Measurements from ENCODE around the gene EBF3. TPM values are rescaled to one million over a fixed set of nuclear protein-coding genes. Genes with fewer than 3 reads are reported as not detected.

The EBF3 gene
- total RNA-seq, 1 experiment from 2014 or later, result 0.22 TPM

- H3K23ac ChIP-seq (ENCODE audit: insufficient read length, low read depth, low read length), result no peak overlapping the region
- no peak overlapping the region for H3K9ac ChIP-seq (ENCODE audit: extremely low read depth, insufficient read length, low read length)
- no peaks in the 10 kb centered on the region for H3K9me3 ChIP-seq (ENCODE audit: control insufficient read depth, low read depth, low read length)
- no peak overlapping the region for H2AFZ ChIP-seq (ENCODE audit: low read length)
- H3K27me3 Mint-ChIP-seq (ENCODE audit: low read depth), result peaks cover 89% of the 10 kb centered on the region
- no peak overlapping the region for H2AK5ac ChIP-seq (ENCODE audit: insufficient read length, low read length)
- no peak for DNase-seq
- H3K27me3 ChIP-seq (ENCODE audit: insufficient read depth, low read length), result peaks cover 76% of the 10 kb centered on the region
- H3K56ac ChIP-seq (ENCODE audit: insufficient read length, low read depth, low read length), result no peak overlapping the region
- H3K4me1 ChIP-seq (ENCODE audit: insufficient read depth, low read length), result peaks cover 3% of the 10 kb centered on the region; the same call in 1 of the 2 replicates
- H3K36me3 Mint-ChIP-seq (ENCODE audit: insufficient read depth in 1 of 3, low read depth in 3 of 3), result no peaks in the 10 kb centered on the region; a peak in 1 of 7 replicates
- H3K79me1 ChIP-seq (ENCODE audit: insufficient read depth, low read depth, low read length, poor library complexity, severe bottlenecking), result no peaks in the 10 kb centered on the region
- no peak overlapping the region for H4K5ac ChIP-seq (ENCODE audit: insufficient read length, low read depth, low read length)
- H3K14ac ChIP-seq (ENCODE audit: insufficient read depth, low read length), result no peak overlapping the region
- H4K20me1 ChIP-seq (ENCODE audit: control insufficient read depth, insufficient read depth, insufficient read length), result no peaks in the 10 kb centered on the region
- H2BK15ac ChIP-seq (ENCODE audit: low read depth, low read length), result no peak overlapping the region
- H3K27ac ChIP-seq (ENCODE audit: insufficient read length, low read depth, low read length), result no peak overlapping the region
- H2BK5ac ChIP-seq (ENCODE audit: insufficient read length, low read length), result no peak overlapping the region
- H3K4ac ChIP-seq (ENCODE audit: low read depth, low read length), result no peak overlapping the region
- no peak overlapping the region for H3T11ph ChIP-seq (ENCODE audit: low read length)
- no peak overlapping the region for H2BK120ac ChIP-seq (ENCODE audit: low read depth, low read length, poor library complexity, severe bottlenecking)
- H2BK12ac ChIP-seq (ENCODE audit: insufficient read length, low read depth, low read length), result no peak overlapping the region
- TF ChIP-seq, protein P1, sequence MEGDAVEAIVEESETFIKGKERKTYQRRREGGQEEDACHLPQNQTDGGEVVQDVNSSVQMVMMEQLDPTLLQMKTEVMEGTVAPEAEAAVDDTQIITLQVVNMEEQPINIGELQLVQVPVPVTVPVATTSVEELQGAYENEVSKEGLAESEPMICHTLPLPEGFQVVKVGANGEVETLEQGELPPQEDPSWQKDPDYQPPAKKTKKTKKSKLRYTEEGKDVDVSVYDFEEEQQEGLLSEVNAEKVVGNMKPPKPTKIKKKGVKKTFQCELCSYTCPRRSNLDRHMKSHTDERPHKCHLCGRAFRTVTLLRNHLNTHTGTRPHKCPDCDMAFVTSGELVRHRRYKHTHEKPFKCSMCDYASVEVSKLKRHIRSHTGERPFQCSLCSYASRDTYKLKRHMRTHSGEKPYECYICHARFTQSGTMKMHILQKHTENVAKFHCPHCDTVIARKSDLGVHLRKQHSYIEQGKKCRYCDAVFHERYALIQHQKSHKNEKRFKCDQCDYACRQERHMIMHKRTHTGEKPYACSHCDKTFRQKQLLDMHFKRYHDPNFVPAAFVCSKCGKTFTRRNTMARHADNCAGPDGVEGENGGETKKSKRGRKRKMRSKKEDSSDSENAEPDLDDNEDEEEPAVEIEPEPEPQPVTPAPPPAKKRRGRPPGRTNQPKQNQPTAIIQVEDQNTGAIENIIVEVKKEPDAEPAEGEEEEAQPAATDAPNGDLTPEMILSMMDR (conservative IDR thresholded peaks at IDR 0.05), result no peak
- H3K27ac Mint-ChIP-seq, result no peak overlapping the region
- H2BK20ac ChIP-seq (ENCODE audit: low read depth, low read length, poor library complexity, severe bottlenecking), result no peak overlapping the region
- H3K18ac ChIP-seq (ENCODE audit: insufficient read length, low read depth, low read length), result no peak overlapping the region
- WGBS (ENCODE audit: extremely low coverage, insufficient read length, low lambda C conversion rate), result no CpG with 5 or more reads among the region's 14 CpGs
- H3K4me2 ChIP-seq (ENCODE audit: insufficient read depth, insufficient read length, low read length), result peak overlapping the region; percentile 0
- H4K8ac ChIP-seq (replicated peaks; ENCODE audit: insufficient read length, low read depth, low read length), result no peak overlapping the region
- peaks cover 30 to 65% of the 10 kb centered on the region in 2 experiments for H3K4me1 Mint-ChIP-seq
- H3K4me3 Mint-ChIP-seq, result peak overlapping the region in 1 of 2 experiments; percentile 74; a peak in 4 of 5 replicates
- peaks cover 15% of the 10 kb centered on the region for H3K23me2 ChIP-seq (ENCODE audit: insufficient read length, low read depth, low read length, poor library complexity, severe bottlenecking)
- peaks cover 0 to 8% of the 10 kb centered on the region in 2 experiments; a peak in 3 of 5 replicates for H3K9me3 Mint-ChIP-seq
- no peak overlapping the region for H4K91ac ChIP-seq (ENCODE audit: insufficient read length, low read depth, low read length)
- no peaks in the 10 kb centered on the region for H3K79me2 ChIP-seq (ENCODE audit: insufficient read depth, low read length)
Observed at GRCh38 chr10:129960481-129961156, 3.5 kb downstream of the EBF3 start.
